C1 segment of cervical spinal cord (tissue), 14 donors: ENCODE data around the gene CLK1.
"Not testable (repeated sequence)": the region's sequence is repeated elsewhere in the genome, so short reads cannot be mapped to it uniquely, and the experiment has no call there.

Experiments used
- DNase-seq, 14 donors: peaks; one replicate each; lab custom pipeline; 2025; lab: John Stamatoyannopoulos, UW

CLK1 gene

GRCh38 chr2:200864176-200865034, at the start of gene CLK1:
Gene CLK1 (minus strand): TSS chr2:200864658. CDS start chr2:200861862, 2,796 bp downstream.
- DNase-seq = peak; percentile 80 to 97 (median 94)

GRCh38 chr2:200913654-200914053, 49.2 kb upstream of the CLK1 start:
- DNase-seq = no peak

GRCh38 chr2:200909958-200910357, 45.5 kb upstream of the CLK1 start:
- DNase-seq = no peak

- DNase-seq = peak in 12 of 14 donors; percentile 2 to 58 (median 28)
Observed at GRCh38 chr2:200905618-200906296, 41.3 kb upstream of the CLK1 start.

GRCh38 chr2:200901459-200902072, 37.1 kb upstream of the CLK1 start:
- DNase-seq = peak in 8 of 14 donors; percentile 0 to 22 (median 10)

GRCh38 chr2:200899482-200899881, 35.0 kb upstream of the CLK1 start:
- DNase-seq = no peak

GRCh38 chr2:200888704-200889625, 24.5 kb upstream of the CLK1 start, which contains the start of the genes NIF3L1 and PPIL3:
Gene NIF3L1 (plus strand): TSS chr2:200889371. CDS start chr2:200891944, 2,573 bp downstream.
Gene PPIL3 (minus strand): TSS chr2:200889077. CDS start chr2:200887615, 1,462 bp downstream.
- peak; percentile 67 to 96 (median 90) for DNase-seq

GRCh38 chr2:200881715-200882249, 17.3 kb upstream of the CLK1 start:
- not testable (repeated sequence) for DNase-seq

GRCh38 chr2:200878289-200878880, 13.9 kb upstream of the CLK1 start:
- no peak for DNase-seq

- no peak for DNase-seq
Observed at GRCh38 chr2:200877443-200877842, 13.0 kb upstream of the CLK1 start.

- DNase-seq = no peak
Observed at GRCh38 chr2:200873560-200873959, 9.1 kb upstream of the CLK1 start.

GRCh38 chr2:200871151-200871550, 6.7 kb upstream of the CLK1 start:
- no peak for DNase-seq

- DNase-seq = no peak
Observed at GRCh38 chr2:200869014-200869413, 4.6 kb upstream of the CLK1 start.

- DNase-seq = peak in 4 of 14 donors; percentile 48 to 72 (median 62)
Observed at GRCh38 chr2:200863782-200864175, 679 bp downstream of the CLK1 start.

GRCh38 chr2:200862532-200863000, 1.9 kb downstream of the CLK1 start:
- DNase-seq = peak in 4 of 14 donors; percentile 12 to 31 (median 29)

- DNase-seq = no peak
Observed at GRCh38 chr2:200861617-200862155, 2.8 kb downstream of the CLK1 start.

- peak in 5 of 14 donors; percentile 4 to 19 (median 13) for DNase-seq
Observed at GRCh38 chr2:200860092-200860795, 4.2 kb downstream of the CLK1 start.

GRCh38 chr2:200856806-200857205, 7.7 kb downstream of the CLK1 start:
- no peak for DNase-seq

- no peak for DNase-seq
Observed at GRCh38 chr2:200852605-200853004, 11.9 kb downstream of the CLK1 start.
